GM10266 (cell line): ENCODE measurements around the gene FLAD1.

ENCODE experiments used
- DNase-seq: peaks from one replicate; pipeline ENCODE4 v3.0.0; 2012; ENCODE audit errors: extremely low spot score
- TF ChIP-seq, protein P1 (sequence below): IDR thresholded peaks from 2 replicates; pipeline ENCODE4 v1.5.1; 2012; ENCODE audit warnings: mild to moderate bottlenecking, low read depth; ENCODE audit not compliant: control insufficient read depth, insufficient read depth; ENCODE audit errors: missing control alignments

Gene FLAD1

DNA sequence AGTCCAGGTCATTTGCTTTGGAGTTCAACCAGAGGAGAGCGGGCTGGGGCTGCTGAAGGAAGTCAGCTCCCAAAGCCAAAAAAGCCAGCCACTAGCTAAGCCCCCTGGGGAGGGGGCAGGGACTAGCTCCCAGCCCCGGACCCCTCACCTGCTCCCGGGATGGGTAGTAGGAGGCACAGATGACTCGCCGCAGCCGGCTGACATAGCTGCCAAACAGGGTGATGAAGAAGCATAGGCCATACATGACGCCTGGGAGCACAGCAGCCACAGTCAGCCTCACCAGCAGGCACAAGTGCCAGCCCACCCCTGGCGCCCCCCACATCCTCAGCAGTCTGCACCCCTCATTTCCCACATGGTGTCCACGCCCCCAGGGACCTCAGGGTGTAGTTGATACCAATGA lies 43.0 kb downstream of the FLAD1 start:
- DNase-seq, result no peak
- TF ChIP-seq, protein P1, sequence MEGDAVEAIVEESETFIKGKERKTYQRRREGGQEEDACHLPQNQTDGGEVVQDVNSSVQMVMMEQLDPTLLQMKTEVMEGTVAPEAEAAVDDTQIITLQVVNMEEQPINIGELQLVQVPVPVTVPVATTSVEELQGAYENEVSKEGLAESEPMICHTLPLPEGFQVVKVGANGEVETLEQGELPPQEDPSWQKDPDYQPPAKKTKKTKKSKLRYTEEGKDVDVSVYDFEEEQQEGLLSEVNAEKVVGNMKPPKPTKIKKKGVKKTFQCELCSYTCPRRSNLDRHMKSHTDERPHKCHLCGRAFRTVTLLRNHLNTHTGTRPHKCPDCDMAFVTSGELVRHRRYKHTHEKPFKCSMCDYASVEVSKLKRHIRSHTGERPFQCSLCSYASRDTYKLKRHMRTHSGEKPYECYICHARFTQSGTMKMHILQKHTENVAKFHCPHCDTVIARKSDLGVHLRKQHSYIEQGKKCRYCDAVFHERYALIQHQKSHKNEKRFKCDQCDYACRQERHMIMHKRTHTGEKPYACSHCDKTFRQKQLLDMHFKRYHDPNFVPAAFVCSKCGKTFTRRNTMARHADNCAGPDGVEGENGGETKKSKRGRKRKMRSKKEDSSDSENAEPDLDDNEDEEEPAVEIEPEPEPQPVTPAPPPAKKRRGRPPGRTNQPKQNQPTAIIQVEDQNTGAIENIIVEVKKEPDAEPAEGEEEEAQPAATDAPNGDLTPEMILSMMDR, result no peak

DNA sequence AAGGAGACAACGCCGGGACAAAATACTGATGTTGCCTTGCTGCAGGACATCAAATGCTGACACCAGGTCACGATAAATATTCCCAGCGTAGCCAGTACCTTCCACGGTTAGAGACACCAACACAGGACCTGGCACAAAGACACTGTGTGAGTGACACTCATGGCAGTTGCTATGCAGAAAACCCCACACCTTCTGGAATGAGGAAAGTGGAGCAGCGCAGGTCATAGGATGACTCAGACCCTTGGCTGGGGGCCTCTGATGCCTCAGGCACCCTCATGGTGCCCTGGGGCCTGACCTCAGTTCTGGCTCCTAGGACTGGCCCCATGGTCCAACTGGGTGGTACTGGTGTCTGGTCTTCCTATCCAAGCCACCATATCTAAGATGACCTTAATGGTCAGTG lies 43.4 kb downstream of the FLAD1 start:
- no peak for DNase-seq
- TF ChIP-seq, protein P1, result no peak

DNA sequence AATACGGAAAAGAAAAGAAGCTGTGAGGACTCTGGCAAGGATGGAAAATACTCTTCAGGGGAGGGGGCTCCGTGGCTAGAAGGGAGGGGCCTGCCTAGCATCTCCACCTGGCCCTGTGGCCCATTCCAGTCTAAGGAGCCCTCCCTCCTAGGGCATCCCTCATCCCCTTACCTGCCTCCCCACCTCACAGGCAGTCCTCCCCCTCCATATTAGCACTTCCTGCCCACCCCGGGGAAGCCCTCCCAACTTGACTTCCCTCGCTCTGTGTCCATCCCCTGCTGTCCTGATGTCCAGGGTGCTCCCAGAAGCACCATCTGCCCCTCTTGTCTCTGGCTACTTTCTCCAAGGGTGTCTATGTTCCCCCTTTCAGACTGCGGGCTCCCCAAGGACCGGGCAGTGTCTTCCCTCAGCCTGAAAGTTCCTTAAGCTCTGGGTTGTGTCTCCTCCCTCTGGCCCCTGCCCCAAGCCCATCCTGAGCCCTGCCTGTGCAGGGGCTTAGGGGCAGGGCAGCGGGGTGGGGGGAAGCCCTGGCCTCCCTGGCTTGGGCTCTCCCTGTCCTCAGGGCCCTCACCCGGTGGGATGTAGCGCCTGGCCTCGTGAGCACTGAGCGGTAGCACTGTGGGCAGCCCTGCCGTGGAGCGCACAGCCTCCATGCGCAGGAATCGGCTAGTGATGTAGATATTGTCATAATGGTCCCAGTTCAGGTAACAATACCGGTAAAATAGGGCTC lies 46.5 kb downstream of the FLAD1 start:
- TF ChIP-seq, protein P1, result no peak

DNA sequence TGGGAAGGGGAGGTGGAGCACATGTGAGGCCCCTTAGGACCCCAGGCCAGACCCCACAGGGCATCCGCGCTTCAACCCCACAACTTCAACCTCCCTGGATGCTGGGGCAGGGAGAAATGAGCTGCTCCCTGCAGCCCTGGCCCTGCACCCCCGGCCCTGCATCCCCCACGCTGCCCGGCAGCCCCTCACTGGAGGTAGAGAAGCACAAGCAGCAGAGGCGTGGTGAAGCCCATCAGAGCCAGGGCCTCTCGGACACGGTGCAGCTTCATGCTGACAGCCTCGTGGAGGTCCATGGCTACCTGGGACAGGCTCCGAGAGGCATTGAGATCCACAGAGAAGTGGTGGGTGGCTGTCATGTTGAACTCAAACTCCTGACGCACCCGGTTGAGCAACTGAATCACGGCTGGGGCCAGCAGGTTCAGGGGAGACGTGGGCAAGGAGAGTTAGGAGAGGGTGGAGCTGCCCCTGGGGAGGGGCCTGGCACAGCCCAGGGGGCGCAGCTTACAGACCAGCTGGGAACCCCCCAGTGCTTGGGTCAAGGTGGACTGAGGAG lies 47.2 kb downstream of the FLAD1 start:
- TF ChIP-seq, protein P1, result no peak
- DNase-seq, result no peak

More for the DNA sequence above, 46.5 kb downstream of the FLAD1 start:
- DNase-seq, result no peak

DNA sequence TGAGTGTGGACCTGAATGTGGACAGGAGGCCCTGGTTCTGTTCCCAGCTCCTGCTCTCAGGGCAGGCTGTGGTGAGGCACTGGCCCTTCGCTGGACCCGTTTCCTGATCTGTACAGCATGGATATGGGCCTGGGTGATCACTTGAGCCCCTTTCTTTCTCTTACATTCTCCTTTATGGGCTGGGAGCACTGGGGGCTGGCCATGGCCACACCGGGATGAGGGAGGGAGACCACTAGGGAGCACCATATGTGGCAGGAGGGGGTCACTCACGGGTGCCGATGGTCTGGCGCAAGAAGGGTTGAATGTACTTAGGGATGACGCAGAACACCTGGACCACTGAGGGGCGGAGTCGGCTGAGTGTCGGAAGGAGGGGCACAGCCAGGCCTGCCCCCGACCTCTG lies 47.8 kb downstream of the FLAD1 start:
- TF ChIP-seq, protein P1, result no peak
- DNase-seq, result no peak

DNA sequence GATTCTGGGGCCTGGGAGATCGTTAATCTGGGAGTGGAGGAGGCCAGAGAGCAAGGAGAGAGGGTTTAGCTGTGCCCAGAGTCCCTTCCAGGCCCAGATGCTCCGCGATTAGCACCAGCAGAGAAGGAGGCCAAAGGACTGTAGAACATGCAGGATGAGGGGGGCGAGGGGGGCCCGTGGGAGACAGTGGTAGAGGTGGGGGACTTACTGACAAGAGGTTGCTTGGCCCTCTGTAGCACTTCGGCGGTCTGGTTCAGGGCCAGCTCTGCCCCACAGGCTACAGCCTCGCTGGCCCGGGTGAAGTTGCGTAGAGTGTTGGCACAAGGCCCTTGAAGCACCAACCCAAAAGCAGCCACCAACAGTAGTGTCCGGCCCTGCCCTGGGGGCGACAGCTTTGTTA lies 49.7 kb downstream of the FLAD1 start:
- TF ChIP-seq, protein P1, result no peak

DNA sequence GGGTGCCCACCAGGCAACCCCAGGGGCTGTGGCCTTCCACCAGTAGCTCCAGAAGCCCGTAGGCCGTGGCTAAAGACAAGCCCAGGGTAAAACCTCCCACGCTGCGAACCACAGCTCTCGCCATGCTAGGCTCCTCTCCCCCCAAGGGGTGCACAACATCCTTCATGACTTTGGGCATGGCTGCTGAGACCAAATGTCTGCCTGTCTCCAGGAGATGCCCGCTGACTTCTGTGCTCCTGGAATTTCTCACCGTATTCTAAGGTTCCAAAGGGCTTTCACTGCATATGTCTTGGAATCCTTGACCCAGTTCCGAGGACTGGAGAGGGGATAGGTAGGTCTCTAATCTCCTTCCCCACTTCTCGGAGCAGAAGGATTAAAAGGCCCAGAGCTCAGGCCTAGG lies 50.4 kb downstream of the FLAD1 start, which contains the start of the genes DCST1 and DCST2:
Gene DCST1, plus strand, starts transcription at position 301 of the 400 bp plus-strand sequence. CDS start 213 bp downstream, outside the sequence.
Gene DCST2, minus strand, starts transcription at position 258 of the 400 bp plus-strand sequence. Its CDS starts 80 bp downstream, at position 178.
- TF ChIP-seq, protein P1, result no peak
- DNase-seq, result no peak

More for the DNA sequence above, 49.7 kb downstream of the FLAD1 start:
- no peak for DNase-seq
